K562 (cell line): ENCODE measurements around the gene CASKIN1. TPM values are rescaled to one million over a fixed set of nuclear protein-coding genes. Genes with fewer than 3 reads are reported as not detected.

Experiments
- ATAC-seq: fragments of 200-7000 bp; cut with Tn5 transposase; 3 replicates; pipeline ENCODE4 v1.9.1; 2020; ENCODE audit warnings: moderate library complexity
- BruUV-seq: library from RNA; stranded (reverse); fragments of 400-500 nt; replicated peaks from 2 replicates; lab custom pipeline; 2021; lab: Mats Ljungman, UMichigan
- CTCF ChIA-PET: fragments of 300-600 bp; formaldehyde crosslinking; extraction: SDS; loops from one replicate; lab custom pipeline; 2021; ENCODE audit warnings: low intra/inter-chr PET ratio; lab: Yijun Ruan, JAX
- POLR2A ChIA-PET: fragments of 300-600, 350-650 bp; sonication (Branson Sonifier 250); formaldehyde crosslinking; extraction: SDS; loops from one replicate; lab custom pipeline; 2021; ENCODE audit warnings: antibody characterized with exemption, inconsistent platforms; lab: Yijun Ruan, JAX
- DNase-seq, 4 experiments: peaks; one replicate each; pipeline versions ENCODE4 v3.0.0 to v3.0.0-alpha.2; 2011 to 2018; ENCODE audit warnings: low spot score in 3 of 4, mixed read lengths in 3 of 4; ENCODE audit errors: extremely low read depth in 1 of 4
- FAIRE-seq: peaks from 2 replicates; lab custom pipeline; 2011; peaks lifted over from hg19 to GRCh38; lab: Jason Lieb, UNC
- H2AFZ ChIP-seq: 2 replicates; pipeline ENCODE4 v1.6.0; 2011; ENCODE audit warnings: low read depth, low read length, control low read depth, inconsistent platforms
- H3K27ac ChIP-seq: fragments of 200-600 bp; 3 replicates; pipeline ENCODE4 v1.8.0; 2011; ENCODE audit warnings: low read depth, mild to moderate bottlenecking, control low read depth, inconsistent platforms, low read length, moderate library complexity, mixed read lengths; ENCODE audit errors: extremely low read depth
- H3K27me3 ChIP-seq, 2 experiments: fragments of 300-600 bp in 1 of 2; 2 replicates in 1 of 2; 3 replicates in 1 of 2; pipeline versions ENCODE4 v1.6.0 to v1.8.0; 2011; ENCODE audit warnings: inconsistent platforms in 2 of 2, low read length in 2 of 2, mild to moderate bottlenecking in 1 of 2, mixed read lengths in 1 of 2, moderate library complexity in 1 of 2; ENCODE audit not compliant: control insufficient read depth in 2 of 2, insufficient read depth in 2 of 2
- H3K36me3 ChIP-seq: fragments of 300-600 bp; 3 replicates; pipeline ENCODE4 v1.8.0; 2011; ENCODE audit warnings: mild to moderate bottlenecking, low read length, inconsistent platforms; ENCODE audit not compliant: control insufficient read depth, insufficient read depth
- H3K4me1 ChIP-seq, 2 experiments: fragments of 200-600 bp in 1 of 2; replicated peaks in 1 of 2; 2 replicates in 1 of 2; 3 replicates in 1 of 2; pipeline versions ENCODE4 v1.5.1 to v1.8.0; 2011; ENCODE audit warnings: inconsistent platforms in 2 of 2, low read length in 2 of 2, mild to moderate bottlenecking in 1 of 2, mixed read lengths in 1 of 2, moderate library complexity in 1 of 2; ENCODE audit not compliant: control insufficient read depth in 2 of 2, insufficient read depth in 2 of 2
- H3K4me2 ChIP-seq: 2 replicates; pipeline ENCODE4 v1.6.1; 2011; ENCODE audit warnings: low read length, control low read depth, inconsistent platforms, mixed read lengths; ENCODE audit not compliant: insufficient read depth
- H3K4me3 ChIP-seq: fragments of 200-600 bp; sonication (generic), shearing (Covaris generic); 2 replicates; pipeline ENCODE4 v1.5.1; 2016; ENCODE audit warnings: control low read depth, inconsistent platforms
- H3K79me2 ChIP-seq: fragments of 200-600 bp; 3 replicates; pipeline ENCODE4 v1.8.0; 2011; ENCODE audit warnings: low read length, inconsistent platforms; ENCODE audit not compliant: control insufficient read depth, insufficient read depth
- H3K9ac ChIP-seq, 2 experiments: 2 replicates each; pipeline versions ENCODE4 v1.6.0 to v1.6.1; 2011; ENCODE audit warnings: low read depth in 2 of 2, low read length in 2 of 2, control low read depth in 1 of 2, inconsistent platforms in 1 of 2, mild to moderate bottlenecking in 1 of 2, mixed read lengths in 1 of 2; ENCODE audit not compliant: insufficient read depth in 1 of 2
- H3K9me1 ChIP-seq: one replicate; pipeline ENCODE4 v1.6.0; 2011; ENCODE audit warnings: inconsistent platforms, mild to moderate bottlenecking, low read length, moderate library complexity; ENCODE audit not compliant: control insufficient read depth, insufficient read depth
- H3K9me3 ChIP-seq: replicated peaks from 2 replicates; pipeline ENCODE4 v1.5.1; 2011; ENCODE audit warnings: low read depth, low read length, inconsistent platforms; ENCODE audit not compliant: control insufficient read depth, insufficient read depth
- H4K20me1 ChIP-seq: replicated peaks from 2 replicates; pipeline ENCODE4 v1.6.1; 2011; ENCODE audit warnings: low read length, inconsistent platforms, mixed read lengths; ENCODE audit not compliant: control insufficient read depth, insufficient read depth
- BDP1 ChIP-seq: IDR thresholded peaks from 3 replicates; pipeline ENCODE4 v1.6.1; 2011; ENCODE audit not compliant: insufficient read length, insufficient read depth
- HLTF ChIP-seq: fragments of 450-650 bp; IDR thresholded peaks from 2 replicates; pipeline ENCODE4 v1.6.1; 2016
- TAF9B ChIP-seq: fragments of 450-650 bp; IDR thresholded peaks from 2 replicates; pipeline ENCODE4 v1.6.1; 2018; ENCODE audit warnings: mild to moderate bottlenecking; ENCODE audit not compliant: partially characterized antibody
- ZFP1 ChIP-seq: fragments of 450-650 bp; formaldehyde crosslinking; IDR thresholded peaks from 2 replicates; pipeline ENCODE4 v1.4.0; 2020; ENCODE audit warnings: mild to moderate bottlenecking, mixed read lengths
- ZNF75A ChIP-seq: fragments of 450-650 bp; formaldehyde crosslinking; IDR thresholded peaks from 2 replicates; pipeline ENCODE4 v1.4.0; 2020; ENCODE audit warnings: mild to moderate bottlenecking
- ZNF79 ChIP-seq: fragments of 250-450 bp; sonication (Bioruptor Pico); IDR thresholded peaks from 2 replicates; pipeline ENCODE4 v1.4.0; 2020; ENCODE audit warnings: low read depth, mild to moderate bottlenecking, moderate library complexity
- WGBS: fragments of 100-300 bp; shearing (Covaris generic); methylation state at CpG from one replicate; pipeline ENCODE4 v1.1.6; 2016; ENCODE audit warnings: low coverage, mixed read lengths; ENCODE audit not compliant: insufficient coverage; ENCODE audit errors: missing lambda C conversion rate; 5-methylcytosine and 5-hydroxymethylcytosine counted together
- in situ Hi-C: fragments of 300-500 bp; cut with MboI; formaldehyde crosslinking; loops from 4 replicates; pipeline ENCODE4 v1.15.0; 2018; ENCODE audit warnings: inconsistent platforms, mixed read lengths
- intact Hi-C: fragments of 100-400 bp; cut with micrococcal nuclease; formaldehyde crosslinking; loops from 2 replicates; pipeline ENCODE4 v1.14.2; 2022
- polyA plus RNA-seq, 8 experiments: library from polyadenylated mRNA; depleted of rRNA in 4 of 8; stranded (reverse) in 5 of 8; unstranded in 3 of 8; fragments of >200 nt; fragmentation: Nextera tagmentation in 2 of 8; fragmentation: Illumina TruSeq in 1 of 8; extraction: Ambion mirVana in 2 of 8; extraction: Trizol in 1 of 8; gene quantifications; 2 replicates each; pipeline versions ENCODE4 v1.2.1 to v1.2.3, GENCODE V29; 2011 to 2014; ENCODE audit warnings: inconsistent platforms in 1 of 8, missing spikeins in 1 of 8
- total RNA-seq, 7 experiments: library from RNA; depleted of rRNA in 6 of 7; stranded (reverse); fragments of >200 nt in 6 of 7; fragmentation: Illumina TruSeq in 2 of 7; extraction: Trizol in 2 of 7; gene quantifications; 2 replicates each; pipeline versions ENCODE4 v1.2.1 to v1.2.3, GENCODE V29; 2011 to 2021; ENCODE audit warnings: low replicate concordance in 1 of 7
- TF ChIP-seq, protein P1 (sequence below): fragments of 250-450 bp; sonication (Bioruptor Pico); IDR thresholded peaks from 2 replicates; pipeline ENCODE4 v1.8.0; 2021; ENCODE audit warnings: mild to moderate bottlenecking, moderate library complexity
- TF ChIP-seq, protein P2 (sequence below): IDR thresholded peaks from 2 replicates; pipeline ENCODE4 v1.6.1; 2016; ENCODE audit warnings: missing genetic modification characterization, missing compliant biosample characterization
- TF ChIP-seq, protein P3 (sequence below): fragments of 200-600 bp; sonication (generic); IDR thresholded peaks from one replicate; pipeline ENCODE4 v1.6.1; 2012; ENCODE audit warnings: mild to moderate bottlenecking, low read depth, low read length, inconsistent platforms

Gene CASKIN1
- total and polyA plus RNA-seq, 9 of the 15 experiments (the other 6 are each of a cell fraction or from before 2014, with no cell fraction given): 0.15 to 4.5 (median 1.5) TPM; not detected in 2

DNA sequence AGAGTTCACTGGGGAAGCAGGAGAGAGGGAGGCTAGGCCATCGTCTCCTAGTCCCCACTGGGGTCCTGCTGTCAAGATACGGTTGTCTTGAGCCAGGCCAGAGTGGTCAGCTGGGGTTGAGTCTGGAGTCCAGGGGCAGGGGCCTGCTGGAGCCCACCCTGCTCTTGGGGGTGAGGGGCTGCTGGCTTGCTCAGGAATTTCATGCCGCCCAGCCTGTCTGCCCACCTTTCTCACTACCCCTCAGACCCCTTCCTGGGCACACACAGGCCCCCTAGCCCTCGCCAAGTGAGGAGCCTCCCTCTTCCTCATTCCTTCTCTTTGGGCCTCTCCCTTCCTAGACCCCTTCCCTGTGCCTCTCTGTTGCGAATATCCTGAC, 39.6 kb downstream of the CASKIN1 start:
- Histone ChIP-seq H3K27me3 (no peaks in the 10 kb centered on the region), H3K27ac (peak overlapping the region; percentile 78; the same call in 1 of the 3 replicates), H4K20me1 (peaks cover 39% of the 10 kb centered on the region), H3K36me3 (peaks cover 57% of the 10 kb centered on the region), H3K9ac (peak overlapping the region; percentile 91 to 99), H3K9me1 (peaks cover 7% of the 10 kb centered on the region), H3K4me3 (peak overlapping the region; percentile 55; the same call in 1 of the 2 replicates), H3K4me1 (peaks cover 9 to 62% of the 10 kb centered on the region in 2 experiments; a peak in 4 of 5 replicates), H2AFZ (no peak overlapping the region), H3K9me3 (no peaks in the 10 kb centered on the region; the same call in 1 of the 2 replicates), H3K4me2 (peak overlapping the region; percentile 94), H3K79me2 (peaks cover 93% of the 10 kb centered on the region)
- ChIA-PET CTCF (no interaction called here), POLR2A (interaction anchor here (1.0 kb wide), 1 partner anchor 15 kb away, joined by 3 read pairs; no protein-coding TSS in a partner anchor)
- 42% methylated on average over 4 of the region's 5 CpGs for WGBS
- in situ Hi-C loops: no loop called here
- DNase-seq (no peak), FAIRE-seq (no peak), ATAC-seq (no peak)
- TSS peak; percentile 70 for BruUV-seq
- intact Hi-C loops: no loop called here
- TF ChIP-seq ZNF75A (CRISPR knock-in tag) (no peak), HLTF (no peak), TAF9B (no peak), ZFP1 (CRISPR knock-in tag) (no peak), ZNF79 (CRISPR knock-in tag) (no peak), BDP1 (no peak)
- TF ChIP-seq, protein P1, sequence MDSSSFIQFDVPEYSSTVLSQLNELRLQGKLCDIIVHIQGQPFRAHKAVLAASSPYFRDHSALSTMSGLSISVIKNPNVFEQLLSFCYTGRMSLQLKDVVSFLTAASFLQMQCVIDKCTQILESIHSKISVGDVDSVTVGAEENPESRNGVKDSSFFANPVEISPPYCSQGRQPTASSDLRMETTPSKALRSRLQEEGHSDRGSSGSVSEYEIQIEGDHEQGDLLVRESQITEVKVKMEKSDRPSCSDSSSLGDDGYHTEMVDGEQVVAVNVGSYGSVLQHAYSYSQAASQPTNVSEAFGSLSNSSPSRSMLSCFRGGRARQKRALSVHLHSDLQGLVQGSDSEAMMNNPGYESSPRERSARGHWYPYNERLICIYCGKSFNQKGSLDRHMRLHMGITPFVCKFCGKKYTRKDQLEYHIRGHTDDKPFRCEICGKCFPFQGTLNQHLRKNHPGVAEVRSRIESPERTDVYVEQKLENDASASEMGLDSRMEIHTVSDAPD (CRISPR knock-in tag): no peak
- TF ChIP-seq, protein P2, sequence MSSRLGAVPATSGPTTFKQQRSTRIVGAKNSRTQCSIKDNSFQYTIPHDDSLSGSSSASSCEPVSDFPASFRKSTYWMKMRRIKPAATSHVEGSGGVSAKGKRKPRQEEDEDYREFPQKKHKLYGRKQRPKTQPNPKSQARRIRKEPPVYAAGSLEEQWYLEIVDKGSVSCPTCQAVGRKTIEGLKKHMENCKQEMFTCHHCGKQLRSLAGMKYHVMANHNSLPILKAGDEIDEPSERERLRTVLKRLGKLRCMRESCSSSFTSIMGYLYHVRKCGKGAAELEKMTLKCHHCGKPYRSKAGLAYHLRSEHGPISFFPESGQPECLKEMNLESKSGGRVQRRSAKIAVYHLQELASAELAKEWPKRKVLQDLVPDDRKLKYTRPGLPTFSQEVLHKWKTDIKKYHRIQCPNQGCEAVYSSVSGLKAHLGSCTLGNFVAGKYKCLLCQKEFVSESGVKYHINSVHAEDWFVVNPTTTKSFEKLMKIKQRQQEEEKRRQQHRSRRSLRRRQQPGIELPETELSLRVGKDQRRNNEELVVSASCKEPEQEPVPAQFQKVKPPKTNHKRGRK (tag): no peak
- TF ChIP-seq, protein P3, sequence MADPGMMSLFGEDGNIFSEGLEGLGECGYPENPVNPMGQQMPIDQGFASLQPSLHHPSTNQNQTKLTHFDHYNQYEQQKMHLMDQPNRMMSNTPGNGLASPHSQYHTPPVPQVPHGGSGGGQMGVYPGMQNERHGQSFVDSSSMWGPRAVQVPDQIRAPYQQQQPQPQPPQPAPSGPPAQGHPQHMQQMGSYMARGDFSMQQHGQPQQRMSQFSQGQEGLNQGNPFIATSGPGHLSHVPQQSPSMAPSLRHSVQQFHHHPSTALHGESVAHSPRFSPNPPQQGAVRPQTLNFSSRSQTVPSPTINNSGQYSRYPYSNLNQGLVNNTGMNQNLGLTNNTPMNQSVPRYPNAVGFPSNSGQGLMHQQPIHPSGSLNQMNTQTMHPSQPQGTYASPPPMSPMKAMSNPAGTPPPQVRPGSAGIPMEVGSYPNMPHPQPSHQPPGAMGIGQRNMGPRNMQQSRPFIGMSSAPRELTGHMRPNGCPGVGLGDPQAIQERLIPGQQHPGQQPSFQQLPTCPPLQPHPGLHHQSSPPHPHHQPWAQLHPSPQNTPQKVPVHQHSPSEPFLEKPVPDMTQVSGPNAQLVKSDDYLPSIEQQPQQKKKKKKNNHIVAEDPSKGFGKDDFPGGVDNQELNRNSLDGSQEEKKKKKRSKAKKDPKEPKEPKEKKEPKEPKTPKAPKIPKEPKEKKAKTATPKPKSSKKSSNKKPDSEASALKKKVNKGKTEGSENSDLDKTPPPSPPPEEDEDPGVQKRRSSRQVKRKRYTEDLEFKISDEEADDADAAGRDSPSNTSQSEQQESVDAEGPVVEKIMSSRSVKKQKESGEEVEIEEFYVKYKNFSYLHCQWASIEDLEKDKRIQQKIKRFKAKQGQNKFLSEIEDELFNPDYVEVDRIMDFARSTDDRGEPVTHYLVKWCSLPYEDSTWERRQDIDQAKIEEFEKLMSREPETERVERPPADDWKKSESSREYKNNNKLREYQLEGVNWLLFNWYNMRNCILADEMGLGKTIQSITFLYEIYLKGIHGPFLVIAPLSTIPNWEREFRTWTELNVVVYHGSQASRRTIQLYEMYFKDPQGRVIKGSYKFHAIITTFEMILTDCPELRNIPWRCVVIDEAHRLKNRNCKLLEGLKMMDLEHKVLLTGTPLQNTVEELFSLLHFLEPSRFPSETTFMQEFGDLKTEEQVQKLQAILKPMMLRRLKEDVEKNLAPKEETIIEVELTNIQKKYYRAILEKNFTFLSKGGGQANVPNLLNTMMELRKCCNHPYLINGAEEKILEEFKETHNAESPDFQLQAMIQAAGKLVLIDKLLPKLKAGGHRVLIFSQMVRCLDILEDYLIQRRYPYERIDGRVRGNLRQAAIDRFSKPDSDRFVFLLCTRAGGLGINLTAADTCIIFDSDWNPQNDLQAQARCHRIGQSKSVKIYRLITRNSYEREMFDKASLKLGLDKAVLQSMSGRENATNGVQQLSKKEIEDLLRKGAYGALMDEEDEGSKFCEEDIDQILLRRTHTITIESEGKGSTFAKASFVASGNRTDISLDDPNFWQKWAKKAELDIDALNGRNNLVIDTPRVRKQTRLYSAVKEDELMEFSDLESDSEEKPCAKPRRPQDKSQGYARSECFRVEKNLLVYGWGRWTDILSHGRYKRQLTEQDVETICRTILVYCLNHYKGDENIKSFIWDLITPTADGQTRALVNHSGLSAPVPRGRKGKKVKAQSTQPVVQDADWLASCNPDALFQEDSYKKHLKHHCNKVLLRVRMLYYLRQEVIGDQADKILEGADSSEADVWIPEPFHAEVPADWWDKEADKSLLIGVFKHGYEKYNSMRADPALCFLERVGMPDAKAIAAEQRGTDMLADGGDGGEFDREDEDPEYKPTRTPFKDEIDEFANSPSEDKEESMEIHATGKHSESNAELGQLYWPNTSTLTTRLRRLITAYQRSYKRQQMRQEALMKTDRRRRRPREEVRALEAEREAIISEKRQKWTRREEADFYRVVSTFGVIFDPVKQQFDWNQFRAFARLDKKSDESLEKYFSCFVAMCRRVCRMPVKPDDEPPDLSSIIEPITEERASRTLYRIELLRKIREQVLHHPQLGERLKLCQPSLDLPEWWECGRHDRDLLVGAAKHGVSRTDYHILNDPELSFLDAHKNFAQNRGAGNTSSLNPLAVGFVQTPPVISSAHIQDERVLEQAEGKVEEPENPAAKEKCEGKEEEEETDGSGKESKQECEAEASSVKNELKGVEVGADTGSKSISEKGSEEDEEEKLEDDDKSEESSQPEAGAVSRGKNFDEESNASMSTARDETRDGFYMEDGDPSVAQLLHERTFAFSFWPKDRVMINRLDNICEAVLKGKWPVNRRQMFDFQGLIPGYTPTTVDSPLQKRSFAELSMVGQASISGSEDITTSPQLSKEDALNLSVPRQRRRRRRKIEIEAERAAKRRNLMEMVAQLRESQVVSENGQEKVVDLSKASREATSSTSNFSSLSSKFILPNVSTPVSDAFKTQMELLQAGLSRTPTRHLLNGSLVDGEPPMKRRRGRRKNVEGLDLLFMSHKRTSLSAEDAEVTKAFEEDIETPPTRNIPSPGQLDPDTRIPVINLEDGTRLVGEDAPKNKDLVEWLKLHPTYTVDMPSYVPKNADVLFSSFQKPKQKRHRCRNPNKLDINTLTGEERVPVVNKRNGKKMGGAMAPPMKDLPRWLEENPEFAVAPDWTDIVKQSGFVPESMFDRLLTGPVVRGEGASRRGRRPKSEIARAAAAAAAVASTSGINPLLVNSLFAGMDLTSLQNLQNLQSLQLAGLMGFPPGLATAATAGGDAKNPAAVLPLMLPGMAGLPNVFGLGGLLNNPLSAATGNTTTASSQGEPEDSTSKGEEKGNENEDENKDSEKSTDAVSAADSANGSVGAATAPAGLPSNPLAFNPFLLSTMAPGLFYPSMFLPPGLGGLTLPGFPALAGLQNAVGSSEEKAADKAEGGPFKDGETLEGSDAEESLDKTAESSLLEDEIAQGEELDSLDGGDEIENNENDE: no peak
